HG03280 (cell line): Measurements from ENCODE around the gene ST3GAL4.

Source experiments
- ATAC-seq: cut with Tn5 transposase; IDR thresholded peaks from one replicate; pipeline ENCODE4 v1.9.1; 2021; ENCODE audit warnings: mild to moderate bottlenecking, moderate library complexity; ENCODE audit not compliant: unreplicated experiment

ST3GAL4 gene

GRCh38 chr11:126403658-126404057 is 48.2 kb downstream of the ST3GAL4 start:
- ATAC-seq, result peak; percentile 99

GRCh38 chr11:126404367-126404766 is 48.9 kb downstream of the ST3GAL4 start:
- no peak for ATAC-seq

DNA sequence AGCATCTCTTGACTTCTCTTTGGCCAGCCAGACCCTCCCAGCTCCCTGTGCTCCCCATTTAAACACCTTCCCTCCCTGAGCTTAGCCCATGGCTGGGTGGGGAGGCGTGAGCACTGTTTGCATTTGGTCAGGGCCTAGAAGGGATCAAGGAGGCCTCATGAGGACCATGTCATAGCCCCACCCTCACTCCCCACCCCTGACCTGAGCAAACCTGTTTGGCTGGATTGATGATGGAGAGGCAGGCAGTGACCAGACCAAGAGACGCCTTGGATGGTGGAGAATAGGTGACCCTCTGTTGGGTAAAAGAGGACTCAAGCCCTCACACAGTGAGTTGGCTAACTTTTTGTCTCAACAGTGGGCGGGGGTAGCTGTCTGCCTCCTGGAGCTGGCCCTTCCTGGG is 49.9 kb downstream of the ST3GAL4 start:
- no peak for ATAC-seq

- ATAC-seq, result no peak
Observed at GRCh38 chr11:126405906-126406305, 50.4 kb downstream of the ST3GAL4 start.

DNA sequence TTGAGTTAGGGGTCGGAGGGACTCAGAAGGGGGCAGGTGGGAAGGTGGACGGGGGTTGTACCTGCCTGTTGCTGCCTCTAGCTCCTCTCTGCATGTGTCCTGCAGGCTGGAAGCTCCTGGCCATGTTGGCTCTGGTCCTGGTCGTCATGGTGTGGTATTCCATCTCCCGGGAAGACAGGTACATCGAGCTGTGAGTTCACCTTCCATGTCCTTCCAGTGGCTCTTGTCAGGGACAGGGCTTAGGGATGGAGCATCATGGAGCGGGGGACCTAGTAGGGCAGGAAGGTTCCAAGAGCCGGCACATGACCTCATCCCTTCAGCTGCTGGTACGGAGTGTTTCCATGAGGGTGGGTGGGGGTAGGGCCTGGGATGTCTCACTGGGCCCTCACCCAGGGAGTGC is 50.9 kb downstream of the ST3GAL4 start:
- no peak for ATAC-seq

GRCh38 chr11:126407101-126407521 is 51.6 kb downstream of the ST3GAL4 start:
- ATAC-seq, result no peak

GRCh38 chr11:126407682-126408288 is 52.3 kb downstream of the ST3GAL4 start:
- ATAC-seq, result no peak

DNA sequence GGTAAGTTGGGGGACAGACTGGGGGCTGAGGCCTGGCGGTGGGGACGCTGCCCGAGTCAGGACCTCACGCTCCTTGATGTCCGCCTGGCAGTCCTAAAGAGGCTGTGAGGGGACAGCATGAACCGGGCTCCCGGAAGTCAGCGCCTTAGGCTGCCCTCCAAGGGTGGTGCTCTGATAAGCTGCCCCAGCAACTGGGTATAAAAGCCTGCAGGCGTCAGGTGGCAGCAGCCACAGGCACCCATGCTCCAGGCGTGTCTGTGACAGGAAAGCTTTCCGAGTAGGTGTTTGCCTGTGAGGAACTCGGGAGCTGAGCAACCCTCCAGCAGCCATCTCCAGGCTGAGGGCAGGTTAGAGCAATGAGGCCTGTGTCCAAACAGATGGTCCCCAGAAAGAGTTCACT is 53.0 kb downstream of the ST3GAL4 start:
- no peak for ATAC-seq

GRCh38 chr11:126408901-126409619 is 53.6 kb downstream of the ST3GAL4 start:
- no peak for ATAC-seq

- no peak for ATAC-seq
Observed at GRCh38 chr11:126409620-126409985, 54.1 kb downstream of the ST3GAL4 start.

- ATAC-seq, result no peak
Observed at GRCh38 chr11:126410649-126411048, 55.2 kb downstream of the ST3GAL4 start.

DNA sequence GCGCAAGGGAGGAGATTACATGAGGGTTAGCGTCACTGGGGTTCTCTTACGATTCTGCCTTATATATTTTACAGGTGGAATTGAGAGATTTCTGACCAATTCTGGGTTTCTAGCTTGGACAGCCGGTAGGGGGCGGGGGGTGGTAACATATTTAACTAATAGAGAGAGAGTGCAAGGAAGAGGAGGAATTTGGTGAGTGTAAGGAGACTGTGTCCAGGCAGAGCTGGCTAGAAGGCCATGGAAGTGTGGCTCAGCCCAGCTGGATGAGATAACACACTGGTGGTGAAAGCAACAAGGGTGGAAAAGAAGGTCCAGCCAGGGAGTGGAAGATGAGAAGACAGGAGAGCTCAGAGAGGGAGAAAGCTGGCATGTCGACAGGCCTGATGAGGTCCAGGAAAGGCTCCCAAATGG is 56.5 kb downstream of the ST3GAL4 start:
- ATAC-seq, result no peak

DNA sequence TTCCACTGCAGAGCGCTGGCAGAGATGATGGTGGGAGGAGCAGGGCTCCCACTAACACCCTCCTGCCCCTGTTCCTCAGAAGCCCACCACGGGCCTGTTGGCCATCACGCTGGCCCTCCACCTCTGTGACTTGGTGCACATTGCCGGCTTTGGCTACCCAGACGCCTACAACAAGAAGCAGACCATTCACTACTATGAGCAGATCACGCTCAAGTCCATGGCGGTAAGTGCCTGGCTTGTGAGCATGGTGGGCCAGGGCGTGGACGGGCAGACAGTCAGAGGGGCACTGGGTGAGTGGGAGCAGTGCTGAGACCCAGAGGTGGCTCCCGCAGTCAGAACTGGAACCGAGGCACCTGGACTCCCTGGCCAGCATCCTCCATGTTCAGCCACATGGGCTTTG is 57.9 kb downstream of the ST3GAL4 start:
- no peak for ATAC-seq

GRCh38 chr11:126413843-126414405 is 58.4 kb downstream of the ST3GAL4 start:
- no peak for ATAC-seq

GRCh38 chr11:126414615-126415014 is 59.1 kb downstream of the ST3GAL4 start:
- ATAC-seq, result no peak

DNA sequence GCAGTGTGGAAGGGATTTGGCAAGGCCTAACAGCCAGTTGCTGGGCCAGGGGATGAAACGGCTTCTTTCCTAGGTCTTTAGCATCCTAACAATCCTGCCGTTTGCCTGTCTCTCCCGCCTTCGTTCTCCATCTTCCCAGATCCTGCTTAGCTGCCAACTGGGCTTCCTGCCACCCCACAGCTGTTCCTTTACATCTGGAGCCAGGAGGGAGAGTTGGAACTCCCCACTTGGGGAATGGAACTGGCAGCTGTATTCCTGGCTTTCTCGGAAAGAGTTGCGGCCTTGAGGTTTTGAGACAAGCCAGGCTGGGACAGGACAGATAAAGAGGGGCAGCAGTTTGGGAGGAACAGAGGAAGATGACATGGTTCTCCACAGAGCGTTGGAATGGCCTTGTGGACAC is 59.6 kb downstream of the ST3GAL4 start:
- ATAC-seq, result no peak

GRCh38 chr11:126415669-126416420 is 60.4 kb downstream of the ST3GAL4 start:
- no peak for ATAC-seq

GRCh38 chr11:126416542-126417090 is 61.1 kb downstream of the ST3GAL4 start:
- peak; percentile 88 for ATAC-seq

DNA sequence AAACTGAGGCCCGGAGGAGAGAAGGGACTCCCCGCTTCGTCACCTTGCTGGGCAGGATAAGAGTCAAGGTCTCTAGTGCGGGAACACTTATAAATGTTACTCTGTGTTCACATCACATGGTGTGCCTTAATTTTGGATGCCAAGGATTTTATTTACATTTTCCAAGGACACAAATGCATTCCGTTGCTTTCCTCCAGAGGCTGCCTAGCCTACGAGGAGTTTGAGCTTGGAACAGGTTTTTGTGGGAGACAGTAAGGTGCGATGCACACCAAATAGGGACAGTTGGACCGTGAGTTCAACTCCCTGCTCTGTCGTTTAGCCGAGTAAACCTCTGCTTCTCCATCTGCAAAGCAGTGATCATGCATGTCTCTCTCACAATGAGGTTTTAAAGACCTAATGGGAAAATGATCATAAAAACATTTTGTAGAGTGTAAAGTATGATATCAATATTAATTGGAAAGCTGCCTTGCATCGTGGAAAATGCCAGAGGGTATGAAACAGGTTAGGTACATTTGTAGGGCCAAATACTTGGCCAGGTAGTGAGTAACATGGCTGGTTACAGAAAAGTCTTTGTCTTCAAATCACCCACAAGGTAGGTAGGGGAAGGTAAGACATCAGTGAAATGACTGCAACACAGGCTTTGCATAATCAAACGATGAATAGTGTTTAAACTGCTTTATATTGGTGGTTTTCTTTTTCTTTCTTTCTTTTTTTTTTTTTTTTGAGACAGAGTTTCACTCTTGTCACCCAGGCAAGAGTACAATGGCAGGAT is 61.8 kb downstream of the ST3GAL4 start:
- ATAC-seq, result no peak

- no peak for ATAC-seq
Observed at GRCh38 chr11:126418887-126419286, 63.4 kb downstream of the ST3GAL4 start.
